GM19324 (cell line): ENCODE results near the gene KLRF1.
A peak's percentile ranks its signal among the peaks of the same experiment; 100 is the strongest.

ENCODE experiments used
- ATAC-seq: cut with Tn5 transposase; IDR thresholded peaks from one replicate; pipeline ENCODE4 v1.9.1; 2021; ENCODE audit warnings: mild to moderate bottlenecking, moderate library complexity; ENCODE audit not compliant: unreplicated experiment, low FRiP score

Gene KLRF1, protein sequence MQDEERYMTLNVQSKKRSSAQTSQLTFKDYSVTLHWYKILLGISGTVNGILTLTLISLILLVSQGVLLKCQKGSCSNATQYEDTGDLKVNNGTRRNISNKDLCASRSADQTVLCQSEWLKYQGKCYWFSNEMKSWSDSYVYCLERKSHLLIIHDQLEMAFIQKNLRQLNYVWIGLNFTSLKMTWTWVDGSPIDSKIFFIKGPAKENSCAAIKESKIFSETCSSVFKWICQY

DNA sequence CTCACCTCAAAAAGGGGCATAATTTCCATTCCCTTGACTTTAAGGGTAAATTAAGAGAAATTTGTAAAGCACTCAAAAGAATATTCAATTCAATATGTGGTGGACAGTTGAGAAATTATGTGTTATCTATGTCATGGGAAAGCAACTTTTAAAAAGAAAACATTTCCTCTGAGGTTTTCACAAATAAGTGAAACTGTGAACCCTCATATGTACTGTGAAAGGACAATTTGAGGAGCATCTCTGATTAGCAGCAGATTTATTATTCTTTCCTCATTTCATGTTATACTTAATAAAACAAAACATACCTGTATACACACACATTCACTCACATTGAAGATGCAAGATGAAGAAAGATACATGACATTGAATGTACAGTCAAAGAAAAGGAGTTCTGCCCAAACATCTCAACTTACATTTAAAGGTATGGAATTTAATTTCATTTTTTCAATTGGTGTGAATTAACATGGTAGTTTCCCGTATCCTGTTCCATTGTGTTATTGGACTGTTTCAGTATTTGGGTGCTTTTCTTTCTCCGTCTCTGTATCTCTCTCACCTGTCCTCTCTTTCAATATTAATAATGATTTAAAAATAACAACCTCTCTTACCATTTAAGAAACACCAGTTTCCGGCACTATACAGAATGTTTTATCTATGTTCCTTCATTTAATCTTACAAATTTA lies at the start of gene KLRF1:
KLRF1 (plus strand) TSS at position 273 of the 680 bp plus-strand sequence; CDS start at position 337, 64 bp downstream.
- ATAC-seq = no peak

- no peak for ATAC-seq
Observed at GRCh38 chr12:9779209-9779608, 48.1 kb upstream of the KLRF1 start.

- no peak for ATAC-seq
Observed at GRCh38 chr12:9781360-9781759, 45.9 kb upstream of the KLRF1 start.

DNA sequence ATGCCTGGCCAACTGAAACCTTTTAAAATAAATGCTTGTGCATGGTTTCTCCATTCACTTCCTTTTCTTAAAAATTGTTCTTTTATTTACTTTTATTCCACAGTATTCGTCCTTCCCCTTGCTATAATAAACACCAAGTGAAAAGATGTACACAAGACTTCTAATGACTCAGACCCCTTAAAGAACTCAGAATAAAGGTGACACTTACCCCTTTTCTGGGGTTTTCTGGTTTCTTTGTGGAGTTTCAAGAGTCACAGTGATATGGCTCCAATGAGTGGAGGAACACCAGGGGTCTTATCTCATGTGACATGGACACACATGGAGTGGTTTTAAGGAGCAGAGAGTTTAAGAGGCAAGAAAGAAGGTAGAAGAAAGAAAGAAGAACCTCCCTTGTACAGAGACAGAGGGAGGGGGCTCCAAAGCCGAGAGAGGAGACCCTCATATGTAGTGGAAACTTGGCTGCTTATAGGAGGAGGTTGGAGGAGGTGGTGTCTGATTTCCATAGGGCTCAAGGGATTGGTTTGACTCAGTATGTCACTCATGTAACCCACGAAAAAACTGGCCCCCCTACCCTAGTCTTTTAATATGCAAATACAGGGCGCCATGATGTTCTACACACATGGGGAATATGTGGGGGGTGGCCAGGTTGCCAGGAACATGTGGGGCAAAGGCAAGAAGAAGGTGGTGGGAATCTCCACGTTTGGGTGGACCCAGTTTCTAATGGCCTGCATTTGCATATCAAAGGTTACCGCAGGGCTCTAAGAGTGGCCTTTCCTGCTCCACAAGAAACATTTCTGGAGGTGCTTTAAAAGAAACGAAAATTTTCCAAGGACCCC lies 44.5 kb upstream of the KLRF1 start:
- no peak for ATAC-seq

- ATAC-seq = no peak
Observed at GRCh38 chr12:9784326-9784725, 43.0 kb upstream of the KLRF1 start.

GRCh38 chr12:9784816-9785215 lies 42.5 kb upstream of the KLRF1 start:
- no peak for ATAC-seq

GRCh38 chr12:9786726-9787717 lies 40.3 kb upstream of the KLRF1 start:
- ATAC-seq = no peak

- no peak for ATAC-seq
Observed at GRCh38 chr12:9792185-9792900, 34.9 kb upstream of the KLRF1 start.

DNA sequence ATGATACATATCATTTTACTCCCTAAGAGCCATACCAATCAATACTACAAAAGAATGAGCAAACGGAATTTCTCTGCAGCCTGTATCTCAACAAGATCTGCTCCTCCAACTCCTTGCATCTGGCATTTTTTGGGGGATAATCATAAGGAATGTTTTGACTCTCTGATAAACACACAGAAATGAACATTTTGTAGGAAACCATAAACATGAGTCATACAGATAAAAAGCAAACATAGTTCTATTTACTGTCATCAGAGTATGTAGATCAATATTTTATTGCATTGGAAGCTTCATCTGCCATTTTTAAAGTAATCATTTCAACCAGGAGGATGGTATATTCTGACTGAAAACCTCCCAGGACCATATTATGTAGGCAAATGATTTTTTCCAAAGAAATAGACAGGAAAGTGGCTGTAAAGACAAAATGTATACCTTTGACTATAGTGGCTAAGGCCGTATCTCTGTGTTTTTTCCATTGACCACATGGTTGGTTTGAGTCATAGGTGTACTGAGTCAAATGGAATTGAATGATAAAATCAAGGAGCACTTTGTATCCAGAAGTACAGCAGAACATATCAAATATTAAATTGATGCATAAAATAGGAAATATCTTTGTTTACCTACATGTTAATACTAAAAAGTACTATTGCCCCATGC lies 34.2 kb upstream of the KLRF1 start:
- ATAC-seq = no peak

GRCh38 chr12:9793779-9794395 lies 33.4 kb upstream of the KLRF1 start:
- no peak for ATAC-seq

DNA sequence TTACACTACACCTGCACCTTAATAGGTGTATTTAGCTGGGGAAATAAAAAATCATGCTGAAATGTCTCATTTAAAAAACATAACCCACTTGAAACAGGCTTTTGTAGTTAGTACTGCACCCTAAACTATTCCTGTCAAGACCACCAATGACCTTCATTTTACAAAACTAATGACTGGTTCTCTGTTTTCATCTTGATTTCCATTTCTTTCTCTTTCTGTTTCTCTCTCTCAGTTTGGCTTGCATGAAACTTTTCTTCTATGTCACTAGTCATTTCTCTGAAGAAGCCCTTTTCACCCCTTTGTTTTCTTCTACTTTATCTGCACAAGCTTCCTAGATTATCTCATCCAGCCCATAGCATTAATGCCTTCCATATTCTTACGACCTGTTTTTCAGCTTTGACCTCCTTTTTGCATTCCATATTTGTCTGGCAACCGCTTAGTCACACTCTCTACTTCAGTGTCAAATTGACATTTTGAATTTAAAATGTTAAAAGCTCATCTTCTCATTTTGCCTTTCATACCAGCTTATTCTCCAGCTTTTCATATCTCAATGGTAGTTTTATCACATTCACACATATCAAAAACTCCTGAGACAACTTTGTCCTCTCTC lies 32.7 kb upstream of the KLRF1 start:
- ATAC-seq = no peak

- no peak for ATAC-seq
Observed at GRCh38 chr12:9795945-9796344, 31.3 kb upstream of the KLRF1 start.

GRCh38 chr12:9796346-9796745 lies 30.9 kb upstream of the KLRF1 start:
- no peak for ATAC-seq

DNA sequence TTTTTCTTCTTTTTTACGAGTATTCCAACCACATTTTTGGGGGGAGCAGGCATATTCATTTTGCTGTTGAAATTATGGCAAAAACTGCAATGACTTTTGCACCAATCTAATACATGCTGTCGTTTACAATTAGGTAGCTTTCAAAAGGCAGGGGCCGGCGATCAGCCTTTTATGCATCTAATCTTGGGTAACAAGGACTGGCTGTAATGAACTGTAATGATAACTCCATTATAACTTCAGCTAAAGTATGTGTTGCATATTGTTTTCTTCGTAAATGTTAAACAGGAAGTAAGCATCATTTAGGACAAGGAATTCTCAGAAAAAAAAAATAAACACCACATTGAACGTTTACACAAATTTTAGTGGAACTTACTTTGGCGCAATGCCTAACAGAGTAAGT lies 30.3 kb upstream of the KLRF1 start:
- no peak for ATAC-seq

DNA sequence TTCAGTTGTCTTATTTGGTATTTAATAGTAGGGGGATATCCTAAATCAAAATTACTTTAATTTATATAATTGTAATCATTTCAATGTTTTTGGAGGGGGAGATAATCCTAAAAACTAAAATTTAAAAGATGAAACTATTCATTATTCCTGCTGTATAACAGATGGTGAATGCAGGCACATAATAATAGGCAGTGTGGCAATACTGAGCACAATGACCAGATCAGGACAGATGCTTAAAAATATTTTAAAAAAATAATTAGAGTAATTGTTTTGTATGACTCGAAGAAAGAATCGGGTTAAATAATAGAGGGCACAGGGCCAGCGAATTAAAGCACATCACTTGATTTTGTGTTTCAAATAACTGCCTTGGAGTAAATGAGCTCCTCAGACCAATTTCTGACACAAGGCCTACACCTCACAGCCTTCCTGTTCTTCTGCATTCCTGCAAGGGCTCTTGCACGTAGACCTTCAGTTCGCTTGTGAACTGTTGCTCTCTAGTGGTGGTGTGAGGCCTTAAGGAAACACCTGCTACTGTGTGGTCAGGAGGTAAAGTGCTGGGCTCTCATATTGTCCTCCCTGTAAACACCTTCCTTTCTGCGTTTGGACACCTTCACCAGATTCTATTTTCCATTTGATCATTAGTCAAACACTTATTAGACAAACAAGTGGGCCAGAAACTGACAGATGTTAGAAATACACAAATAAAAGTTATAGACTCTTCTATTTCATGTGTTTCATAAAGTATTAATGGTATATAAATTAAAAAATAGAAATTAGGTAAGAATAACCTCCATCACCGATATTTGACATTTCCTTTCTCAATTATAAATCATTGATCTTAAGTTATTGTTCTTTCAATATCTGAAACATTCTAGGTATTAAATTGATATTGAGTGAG lies 29.3 kb upstream of the KLRF1 start:
- ATAC-seq = peak; percentile 90

DNA sequence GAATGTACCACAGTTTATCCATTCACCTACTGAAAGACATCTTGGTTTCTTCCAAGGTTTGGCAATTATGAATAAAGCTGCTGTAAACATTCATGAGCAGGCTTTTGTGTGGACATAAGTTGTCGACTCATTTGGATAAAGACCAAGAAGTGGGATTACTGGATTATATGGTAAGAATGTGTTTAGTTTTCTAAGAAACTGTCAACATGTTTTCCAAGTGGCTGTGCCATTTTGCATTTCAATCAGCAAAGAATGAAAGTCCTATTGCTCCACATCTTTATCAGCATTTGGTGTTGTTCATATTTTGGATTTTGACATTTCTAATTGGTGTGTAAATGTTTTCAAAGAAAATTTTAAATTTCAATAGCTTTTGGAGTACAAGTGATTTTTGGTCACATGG lies 27.3 kb upstream of the KLRF1 start:
- ATAC-seq = no peak

DNA sequence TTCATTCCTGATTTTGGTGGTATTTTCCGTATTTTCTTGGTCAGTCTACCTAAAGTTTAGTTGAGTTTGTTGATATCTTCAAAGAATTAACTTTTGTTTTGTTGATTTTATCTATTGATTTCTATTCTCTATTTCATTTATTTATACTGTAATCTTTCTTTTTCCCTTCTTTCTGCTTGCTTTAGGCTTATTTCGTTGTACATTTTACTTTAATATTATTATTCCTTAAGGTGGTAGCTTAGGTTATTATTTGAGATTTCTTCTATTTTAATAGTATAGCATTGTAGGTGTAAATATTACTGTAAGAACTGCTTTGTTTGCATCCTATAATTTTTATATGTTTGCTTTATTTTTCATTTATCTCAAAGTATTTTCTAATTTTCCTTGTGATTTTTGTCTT lies 21.4 kb upstream of the KLRF1 start:
- no peak for ATAC-seq
